NCI-H69 (cell line): ENCODE measurements around the gene B4GALT1.

Source experiments
- DNase-seq: peaks from one replicate; lab custom pipeline; 2025; lab: John Stamatoyannopoulos, UW

The B4GALT1 gene

GRCh38 chr9:33167084-33167971 lies at the start of gene B4GALT1:
TSS of gene B4GALT1 (minus strand) at chr9:33167336. CDS start at chr9:33167169, 167 bp downstream.
- peak; percentile 99 for DNase-seq

GRCh38 chr9:33211695-33212393 lies 44.7 kb upstream of the B4GALT1 start:
- no peak for DNase-seq

- no peak for DNase-seq
Observed at GRCh38 chr9:33210006-33210715, 43.0 kb upstream of the B4GALT1 start.

- no peak for DNase-seq
Observed at GRCh38 chr9:33209394-33209793, 42.3 kb upstream of the B4GALT1 start.

GRCh38 chr9:33202552-33203201 lies 35.5 kb upstream of the B4GALT1 start:
- no peak for DNase-seq

- DNase-seq, result no peak
Observed at GRCh38 chr9:33202018-33202417, 34.9 kb upstream of the B4GALT1 start.

- no peak for DNase-seq
Observed at GRCh38 chr9:33198165-33198564, 31.0 kb upstream of the B4GALT1 start.

- no peak for DNase-seq
Observed at GRCh38 chr9:33197279-33198152, 30.4 kb upstream of the B4GALT1 start.

GRCh38 chr9:33196736-33197135 lies 29.6 kb upstream of the B4GALT1 start:
- DNase-seq, result no peak

- DNase-seq, result peak; percentile 10
Observed at GRCh38 chr9:33193818-33194217, 26.7 kb upstream of the B4GALT1 start.

GRCh38 chr9:33192493-33193255 lies 25.5 kb upstream of the B4GALT1 start:
- DNase-seq, result no peak

GRCh38 chr9:33190021-33190705 lies 23.0 kb upstream of the B4GALT1 start:
- DNase-seq, result no peak

- peak; percentile 91 for DNase-seq
Observed at GRCh38 chr9:33189331-33189791, 22.2 kb upstream of the B4GALT1 start.

- DNase-seq, result no peak
Observed at GRCh38 chr9:33188711-33189110, 21.6 kb upstream of the B4GALT1 start.

GRCh38 chr9:33187519-33188218 lies 20.5 kb upstream of the B4GALT1 start:
- no peak for DNase-seq

- no peak for DNase-seq
Observed at GRCh38 chr9:33186457-33187168, 19.5 kb upstream of the B4GALT1 start.

GRCh38 chr9:33185858-33186257 lies 18.7 kb upstream of the B4GALT1 start:
- DNase-seq, result peak; percentile 13

GRCh38 chr9:33185406-33185805 lies 18.3 kb upstream of the B4GALT1 start:
- no peak for DNase-seq
